ENCODE data around the gene GRK3.
"Not testable (repeated sequence)": the region's sequence is repeated elsewhere in the genome, so short reads cannot be mapped to it uniquely, and the experiment has no call there.

Gene GRK3

DNA sequence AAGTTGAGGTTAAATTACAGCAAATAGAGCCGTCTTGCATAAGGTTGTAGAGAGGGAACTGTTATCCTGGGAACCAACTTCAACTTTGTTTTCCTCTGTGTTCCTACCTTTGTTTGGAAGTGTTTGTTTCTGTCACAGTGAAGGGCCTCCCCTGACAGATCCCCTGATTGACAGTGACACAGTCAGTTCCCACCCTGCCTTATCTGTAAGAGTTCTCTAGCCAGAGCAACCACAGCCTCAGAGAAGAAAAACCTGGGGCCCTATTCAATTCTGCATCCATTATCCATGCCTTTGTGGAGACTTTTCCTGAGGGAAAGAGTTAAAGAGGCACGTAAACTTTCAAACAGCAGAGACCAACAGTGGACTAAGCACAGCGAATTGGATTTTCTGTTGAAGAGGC lies 48.7 kb downstream of the GRK3 start:
- not testable (repeated sequence) for H3K4me1 ChIP-seq (ENCODE audit: insufficient read depth, low read length); H3K36me3 ChIP-seq (ENCODE audit: insufficient read depth, low read depth, low read length); H3K27me3 ChIP-seq (ENCODE audit: insufficient read depth, low read length); H3K27ac ChIP-seq (ENCODE audit: low read length); H3K9me3 ChIP-seq (ENCODE audit: insufficient read depth, low read depth, low read length); H3K4me3 ChIP-seq (ENCODE audit: low read length); H3K9ac ChIP-seq (ENCODE audit: low read depth, low read length)

GRCh38 chr22:25613558-25613957 lies 49.1 kb downstream of the GRK3 start:
- H3K9me3 ChIP-seq (ENCODE audit: insufficient read depth, low read depth, low read length); H3K4me1 ChIP-seq (ENCODE audit: insufficient read depth, low read length); H3K36me3 ChIP-seq (ENCODE audit: insufficient read depth, low read depth, low read length); H3K27ac ChIP-seq (ENCODE audit: low read length); H3K4me3 ChIP-seq (ENCODE audit: low read length); H3K27me3 ChIP-seq (ENCODE audit: insufficient read depth, low read length); H3K9ac ChIP-seq (ENCODE audit: low read depth, low read length): not testable (repeated sequence)

- H3K27me3 ChIP-seq (ENCODE audit: insufficient read depth, low read length): not testable (repeated sequence)
These were observed 50.3 kb downstream of the GRK3 start for GRCh38 chr22:25614791-25615190.

GRCh38 chr22:25621986-25622385 lies 57.5 kb downstream of the GRK3 start:
- H3K27me3 ChIP-seq (ENCODE audit: insufficient read depth, low read length): no peaks in the 10 kb centered on the region
- H3K36me3 ChIP-seq (ENCODE audit: insufficient read depth, low read depth, low read length): no peaks in the 10 kb centered on the region
- H3K9ac ChIP-seq (ENCODE audit: low read depth, low read length): no peak overlapping the region
- H3K4me3 ChIP-seq (ENCODE audit: low read length): no peak overlapping the region
- H3K4me1 ChIP-seq (ENCODE audit: insufficient read depth, low read length): peaks cover 24% of the 10 kb centered on the region; the same call in 1 of the 2 replicates
- no peaks in the 10 kb centered on the region for H3K9me3 ChIP-seq (ENCODE audit: insufficient read depth, low read depth, low read length)
- H3K27ac ChIP-seq (ENCODE audit: low read length): no peak overlapping the region

More at GRCh38 chr22:25614791-25615190, 50.3 kb downstream of the GRK3 start:
- not testable (repeated sequence) for H3K4me1 ChIP-seq (ENCODE audit: insufficient read depth, low read length); H3K27ac ChIP-seq (ENCODE audit: low read length); H3K4me3 ChIP-seq (ENCODE audit: low read length); H3K9ac ChIP-seq (ENCODE audit: low read depth, low read length); H3K36me3 ChIP-seq (ENCODE audit: insufficient read depth, low read depth, low read length); H3K9me3 ChIP-seq (ENCODE audit: insufficient read depth, low read depth, low read length)

GRCh38 chr22:25623310-25623734 lies 58.8 kb downstream of the GRK3 start:
- Histone ChIP-seq H3K9me3 (ENCODE audit: insufficient read depth, low read depth, low read length) (no peaks in the 10 kb centered on the region), H3K4me1 (ENCODE audit: insufficient read depth, low read length) (peaks cover 28% of the 10 kb centered on the region; the same call in 1 of the 2 replicates), H3K4me3 (ENCODE audit: low read length) (no peak overlapping the region), H3K9ac (ENCODE audit: low read depth, low read length) (no peak overlapping the region), H3K36me3 (ENCODE audit: insufficient read depth, low read depth, low read length) (no peaks in the 10 kb centered on the region), H3K27ac (ENCODE audit: low read length) (no peak overlapping the region), H3K27me3 (ENCODE audit: insufficient read depth, low read length) (no peaks in the 10 kb centered on the region)

GRCh38 chr22:25623851-25624250 lies 59.4 kb downstream of the GRK3 start:
- Histone ChIP-seq H3K36me3 (ENCODE audit: insufficient read depth, low read depth, low read length) (no peaks in the 10 kb centered on the region), H3K27ac (ENCODE audit: low read length) (no peak overlapping the region), H3K4me1 (ENCODE audit: insufficient read depth, low read length) (peaks cover 28% of the 10 kb centered on the region; the same call in 1 of the 2 replicates), H3K4me3 (ENCODE audit: low read length) (no peak overlapping the region), H3K9ac (ENCODE audit: low read depth, low read length) (no peak overlapping the region), H3K9me3 (ENCODE audit: insufficient read depth, low read depth, low read length) (no peaks in the 10 kb centered on the region), H3K27me3 (ENCODE audit: insufficient read depth, low read length) (no peaks in the 10 kb centered on the region)

DNA sequence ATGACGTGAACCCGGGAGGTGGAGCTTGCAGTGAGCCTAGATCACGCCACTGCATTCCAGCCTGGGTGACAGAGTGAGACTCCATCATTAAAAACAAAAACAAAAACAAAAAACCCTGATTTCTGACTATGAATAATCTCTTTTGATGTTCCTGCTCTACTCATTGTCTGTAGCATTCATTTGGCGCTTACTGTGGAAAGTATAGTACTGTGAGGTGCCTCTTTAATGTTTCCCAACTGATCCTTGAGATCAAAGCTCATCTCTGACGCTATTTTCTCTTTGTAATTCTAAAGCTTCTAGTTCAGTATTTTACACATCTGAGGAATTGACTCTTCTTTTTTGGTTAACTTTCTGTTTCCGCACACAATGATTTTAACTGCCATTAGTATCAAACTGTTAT lies 60.0 kb downstream of the GRK3 start:
- peaks cover 26% of the 10 kb centered on the region; the same call in 1 of the 2 replicates for H3K4me1 ChIP-seq (ENCODE audit: insufficient read depth, low read length)
- H3K9me3 ChIP-seq (ENCODE audit: insufficient read depth, low read depth, low read length): no peaks in the 10 kb centered on the region
- no peak overlapping the region for H3K4me3 ChIP-seq (ENCODE audit: low read length)
- H3K27ac ChIP-seq (ENCODE audit: low read length): no peak overlapping the region
- H3K27me3 ChIP-seq (ENCODE audit: insufficient read depth, low read length): no peaks in the 10 kb centered on the region
- no peak overlapping the region for H3K9ac ChIP-seq (ENCODE audit: low read depth, low read length)
- no peaks in the 10 kb centered on the region for H3K36me3 ChIP-seq (ENCODE audit: insufficient read depth, low read depth, low read length)

GRCh38 chr22:25625747-25626623 lies 61.5 kb downstream of the GRK3 start:
- not testable (repeated sequence) for H3K9ac ChIP-seq (ENCODE audit: low read depth, low read length); H3K27me3 ChIP-seq (ENCODE audit: insufficient read depth, low read length); H3K36me3 ChIP-seq (ENCODE audit: insufficient read depth, low read depth, low read length); H3K27ac ChIP-seq (ENCODE audit: low read length); H3K4me3 ChIP-seq (ENCODE audit: low read length); H3K9me3 ChIP-seq (ENCODE audit: insufficient read depth, low read depth, low read length)
- H3K4me1 ChIP-seq (ENCODE audit: insufficient read depth, low read length): peaks cover 16% of the 10 kb centered on the region; the same call in 1 of the 2 replicates

GRCh38 chr22:25626624-25626990 lies 62.1 kb downstream of the GRK3 start:
- Histone ChIP-seq H3K27ac (ENCODE audit: low read length) (no peak overlapping the region), H3K4me1 (ENCODE audit: insufficient read depth, low read length) (peaks cover 12% of the 10 kb centered on the region), H3K4me3 (ENCODE audit: low read length) (no peak overlapping the region), H3K27me3 (ENCODE audit: insufficient read depth, low read length) (no peaks in the 10 kb centered on the region), H3K9me3 (ENCODE audit: insufficient read depth, low read depth, low read length) (no peaks in the 10 kb centered on the region), H3K9ac (ENCODE audit: low read depth, low read length) (no peak overlapping the region), H3K36me3 (ENCODE audit: insufficient read depth, low read depth, low read length) (no peaks in the 10 kb centered on the region)

DNA sequence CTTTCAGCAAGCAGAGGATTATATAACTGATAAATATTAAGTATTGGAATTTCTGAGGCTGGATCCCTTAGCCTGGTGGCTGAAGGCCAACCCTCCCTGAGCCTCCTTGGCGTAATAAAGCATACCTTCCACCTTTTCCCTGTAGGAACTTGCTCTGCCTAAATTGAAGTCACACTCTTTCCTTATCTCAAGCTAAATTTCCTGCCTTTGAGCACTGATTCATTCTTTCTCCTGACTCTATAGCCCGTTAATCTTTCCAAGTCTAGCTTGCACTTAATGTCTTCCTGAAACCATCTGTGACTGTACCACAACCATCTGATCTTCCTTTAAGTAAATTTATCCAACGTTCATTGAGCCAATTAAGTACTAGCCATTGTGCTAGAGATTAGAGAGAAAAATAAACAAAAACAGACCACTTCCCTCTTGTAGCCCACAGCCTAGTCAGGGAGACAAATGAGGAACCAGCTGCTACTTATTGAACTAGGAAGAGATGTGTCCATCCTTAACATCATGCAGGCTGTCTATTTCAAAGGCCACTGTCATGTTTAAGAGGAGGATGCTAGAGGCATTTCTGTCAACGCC lies 62.9 kb downstream of the GRK3 start:
- Histone ChIP-seq H3K9me3 (ENCODE audit: insufficient read depth, low read depth, low read length) (no peaks in the 10 kb centered on the region), H3K36me3 (ENCODE audit: insufficient read depth, low read depth, low read length) (no peaks in the 10 kb centered on the region), H3K9ac (ENCODE audit: low read depth, low read length) (no peak overlapping the region), H3K27me3 (ENCODE audit: insufficient read depth, low read length) (no peaks in the 10 kb centered on the region), H3K4me3 (ENCODE audit: low read length) (no peak overlapping the region), H3K27ac (ENCODE audit: low read length) (no peak overlapping the region), H3K4me1 (ENCODE audit: insufficient read depth, low read length) (peaks cover 13% of the 10 kb centered on the region)

DNA sequence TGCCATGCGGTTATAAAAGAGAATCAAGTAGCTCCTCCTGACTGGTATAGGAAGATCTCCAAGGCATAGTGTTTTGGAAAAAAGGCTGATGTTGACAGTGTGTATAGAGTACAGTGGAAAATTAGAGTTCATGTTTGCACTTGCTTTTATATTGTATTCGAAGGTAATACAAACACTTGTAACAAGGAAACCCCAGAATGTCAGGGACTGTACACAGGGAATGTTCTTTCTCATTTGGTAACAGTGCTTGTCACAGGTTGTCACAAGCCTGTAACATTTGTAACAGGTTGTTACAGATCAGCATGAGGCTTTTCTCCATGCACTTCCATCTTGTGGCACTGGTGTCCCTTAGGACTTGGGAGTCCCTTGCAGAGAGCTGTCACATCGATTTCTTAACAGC lies 64.0 kb downstream of the GRK3 start:
- H3K27me3 ChIP-seq (ENCODE audit: insufficient read depth, low read length): no peaks in the 10 kb centered on the region
- no peaks in the 10 kb centered on the region for H3K9me3 ChIP-seq (ENCODE audit: insufficient read depth, low read depth, low read length)
- no peak overlapping the region for H3K9ac ChIP-seq (ENCODE audit: low read depth, low read length)
- H3K4me1 ChIP-seq (ENCODE audit: insufficient read depth, low read length): peaks cover 13% of the 10 kb centered on the region
- no peaks in the 10 kb centered on the region for H3K36me3 ChIP-seq (ENCODE audit: insufficient read depth, low read depth, low read length)
- no peak overlapping the region for H3K4me3 ChIP-seq (ENCODE audit: low read length)
- H3K27ac ChIP-seq (ENCODE audit: low read length): no peak overlapping the region

DNA sequence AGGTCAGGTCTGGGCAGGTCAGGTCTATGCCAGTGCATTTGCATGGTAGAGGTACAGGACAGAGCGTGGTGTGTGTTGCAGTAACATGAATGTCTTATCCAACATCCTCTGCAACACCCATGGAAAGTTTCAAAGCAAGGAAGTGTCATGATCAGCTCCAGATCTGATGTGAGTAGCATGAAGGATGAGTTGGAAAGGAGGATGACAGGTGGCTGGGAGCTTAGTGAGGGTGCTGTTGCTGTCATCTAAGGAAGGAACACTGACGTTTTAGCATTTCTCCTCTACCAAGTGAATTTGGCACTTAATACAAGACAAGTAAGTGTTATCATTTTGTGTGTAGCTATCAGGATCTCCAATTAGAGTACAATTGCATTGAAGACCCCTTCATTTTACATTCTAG lies 65.1 kb downstream of the GRK3 start:
- Histone ChIP-seq H3K9me3 (ENCODE audit: insufficient read depth, low read depth, low read length) (no peaks in the 10 kb centered on the region), H3K27ac (ENCODE audit: low read length) (no peak overlapping the region), H3K4me3 (ENCODE audit: low read length) (no peak overlapping the region), H3K27me3 (ENCODE audit: insufficient read depth, low read length) (no peaks in the 10 kb centered on the region), H3K9ac (ENCODE audit: low read depth, low read length) (no peak overlapping the region), H3K4me1 (ENCODE audit: insufficient read depth, low read length) (peaks cover 13% of the 10 kb centered on the region), H3K36me3 (ENCODE audit: insufficient read depth, low read depth, low read length) (no peaks in the 10 kb centered on the region)
